Neural cell (in vitro differentiated cells): ENCODE measurements around the gene DNAJC11. TPM values are rescaled to one million over a fixed set of nuclear protein-coding genes. Genes with fewer than 3 reads are reported as not detected.
"Not testable (repeated sequence)": the region's sequence is repeated elsewhere in the genome, so short reads cannot be mapped to it uniquely, and the experiment has no call there.

Experiments
- H2AFZ ChIP-seq: fragments of 200-600, 300-800 bp; sonication (generic), shearing (Covaris generic); 2 replicates; pipeline ENCODE4 v1.6.0; 2014; ENCODE audit warnings: low read depth, mild to moderate bottlenecking, antibody characterized with exemption, low read length, moderate library complexity
- H3F3A ChIP-seq: fragments of 200-600 bp; shearing (Covaris generic); 2 replicates; pipeline ENCODE4 v1.6.1; 2016; ENCODE audit warnings: mild to moderate bottlenecking, moderate library complexity, mixed read lengths, antibody characterized with exemption, low read length; ENCODE audit not compliant: insufficient read depth, poor library complexity, severe bottlenecking
- H3K27ac ChIP-seq: fragments of 200-600, 300-800 bp; sonication (generic), shearing (Covaris generic); 2 replicates; pipeline ENCODE4 v1.5.1; 2014; ENCODE audit warnings: mild to moderate bottlenecking, low read length, moderate library complexity
- H3K27me3 ChIP-seq: fragments of 300-800, 200-600 bp; sonication (generic), shearing (Covaris generic); 2 replicates; pipeline ENCODE4 v1.6.0; 2014; ENCODE audit warnings: mild to moderate bottlenecking, low read depth, low read length, moderate library complexity; ENCODE audit not compliant: insufficient read depth
- H3K36me3 ChIP-seq: fragments of 300-800, 200-600 bp; sonication (generic), shearing (Covaris generic); 2 replicates; pipeline ENCODE4 v1.5.1; 2014; ENCODE audit warnings: mild to moderate bottlenecking, antibody characterized with exemption, low read length, moderate library complexity; ENCODE audit not compliant: insufficient read depth
- H3K4me2 ChIP-seq: fragments of 300-800, 200-600 bp; sonication (generic), shearing (Covaris generic); 2 replicates; pipeline ENCODE4 v1.6.0; 2014; ENCODE audit warnings: mild to moderate bottlenecking, low read length
- H3K4me3 ChIP-seq: fragments of 300-800, 200-600 bp; sonication (generic), shearing (Covaris generic); 2 replicates; pipeline ENCODE4 v1.5.1; 2014; ENCODE audit warnings: mild to moderate bottlenecking, low read length, moderate library complexity
- H3K79me2 ChIP-seq: fragments of 200-600 bp; shearing (Covaris generic); replicated peaks from 2 replicates; pipeline ENCODE4 v1.6.0; 2014; ENCODE audit warnings: mild to moderate bottlenecking, low read length, moderate library complexity; ENCODE audit not compliant: insufficient read depth
- H3K9ac ChIP-seq: fragments of 300-800, 200-600 bp; sonication (generic), shearing (Covaris generic); 2 replicates; pipeline ENCODE4 v1.6.1; 2016; ENCODE audit warnings: mild to moderate bottlenecking, low read length, mixed read lengths
- H3K9me2 ChIP-seq: fragments of 200-600 bp; shearing (Covaris generic); 2 replicates; pipeline ENCODE4 v1.6.1; 2016; ENCODE audit warnings: mild to moderate bottlenecking, low read length, mixed read lengths; ENCODE audit not compliant: insufficient read depth
- H3K9me3 ChIP-seq: fragments of 200-600, 300-800 bp; sonication (generic), shearing (Covaris generic); 2 replicates; pipeline ENCODE4 v1.6.1; 2016; ENCODE audit warnings: mild to moderate bottlenecking, mixed run types, low read length, moderate library complexity, mixed read lengths
- H4K20me1 ChIP-seq: fragments of 200-600 bp; shearing (Covaris generic); 2 replicates; pipeline ENCODE4 v1.6.1; 2016; ENCODE audit warnings: mild to moderate bottlenecking, mixed run types; ENCODE audit not compliant: insufficient read depth
- EP300 ChIP-seq: fragments of 450-650 bp; conservative IDR thresholded peaks from 2 replicates; pipeline ENCODE4 v1.6.1; 2014; ENCODE audit warnings: antibody characterized with exemption, mild to moderate bottlenecking, moderate library complexity; ENCODE audit not compliant: poor library complexity, severe bottlenecking
- EZH2 ChIP-seq: fragments of 200-600, 300-800 bp; shearing (Covaris generic), sonication (generic); IDR thresholded peaks from 2 replicates; pipeline ENCODE4 v1.6.1; 2014; ENCODE audit warnings: antibody characterized with exemption, low read length, borderline replicate concordance, mild to moderate bottlenecking; ENCODE audit not compliant: insufficient read depth, poor library complexity, severe bottlenecking
- MXI1 ChIP-seq: fragments of 450-650 bp; conservative IDR thresholded peaks from 2 replicates; pipeline ENCODE4 v1.6.1; 2014; ENCODE audit warnings: antibody characterized with exemption, mild to moderate bottlenecking; ENCODE audit not compliant: poor library complexity, severe bottlenecking
- POLR2AphosphoS5 ChIP-seq: IDR thresholded peaks from 2 replicates; pipeline ENCODE4 v1.6.1; 2012
- RAD21 ChIP-seq: fragments of 450-650 bp; conservative IDR thresholded peaks from 2 replicates; pipeline ENCODE4 v1.6.1; 2014; ENCODE audit warnings: antibody characterized with exemption, mild to moderate bottlenecking, moderate library complexity
- SMC3 ChIP-seq: fragments of 450-650 bp; conservative IDR thresholded peaks from 2 replicates; pipeline ENCODE4 v1.6.1; 2014; ENCODE audit warnings: antibody characterized with exemption, mild to moderate bottlenecking, moderate library complexity; ENCODE audit not compliant: poor library complexity
- TAF1 ChIP-seq: IDR thresholded peaks from 2 replicates; pipeline ENCODE4 v1.6.1; 2012; ENCODE audit warnings: low read depth
- polyA plus RNA-seq: library from polyadenylated mRNA; depleted of rRNA; stranded (reverse); fragments of >200 nt; gene quantifications from 2 replicates; pipeline ENCODE4 v1.2.3, GENCODE V29; 2014
- TF ChIP-seq, protein P1 (sequence below): fragments of 450-650 bp; IDR thresholded peaks from 2 replicates; pipeline ENCODE4 v1.5.1; 2014; ENCODE audit warnings: antibody characterized with exemption, mild to moderate bottlenecking, moderate library complexity; ENCODE audit not compliant: poor library complexity, severe bottlenecking
- TF ChIP-seq, protein P2 (sequence below): IDR thresholded peaks from 2 replicates; pipeline ENCODE4 v1.6.1; 2012; ENCODE audit warnings: borderline replicate concordance

The DNAJC11 gene
- polyA plus RNA-seq, 1 donor from 2014 or later = 28.6 TPM

DNA sequence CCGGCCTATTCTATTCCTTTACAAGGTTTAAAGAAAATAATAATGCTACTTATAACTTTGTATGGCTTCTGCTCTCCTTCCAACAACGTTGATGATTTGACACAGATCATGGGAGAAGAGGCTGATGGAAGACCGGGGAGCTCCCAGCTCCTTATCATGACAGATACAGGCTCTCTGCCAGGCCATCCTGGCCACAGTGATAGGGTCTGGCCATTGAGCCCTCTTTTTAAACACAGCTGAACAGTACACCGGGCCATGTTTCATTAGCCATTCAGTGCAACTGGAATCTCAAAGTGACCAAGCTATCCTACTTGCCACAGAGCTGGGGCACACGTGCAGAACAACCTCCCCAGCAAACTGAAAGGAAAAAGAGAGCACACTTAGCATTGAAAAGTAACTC, 34.9 kb downstream of the DNAJC11 start:
- Histone ChIP-seq H3K27ac (no peak overlapping the region), H3K9me3 (no peaks in the 10 kb centered on the region), H3K27me3 (no peaks in the 10 kb centered on the region), H4K20me1 (no peaks in the 10 kb centered on the region), H3K4me3 (no peak overlapping the region), H2AFZ (no peak overlapping the region), H3K79me2 (no peaks in the 10 kb centered on the region), H3F3A (no peaks in the 10 kb centered on the region), H3K9ac (no peak overlapping the region), H3K9me2 (no peaks in the 10 kb centered on the region), H3K36me3 (no peaks in the 10 kb centered on the region), H3K4me2 (no peak overlapping the region)
- TF ChIP-seq RAD21 (no peak), EZH2 (no peak), MXI1 (no peak), TAF1 (no peak), EP300 (no peak), POLR2AphosphoS5 (no peak), SMC3 (no peak)
- TF ChIP-seq, protein P1, sequence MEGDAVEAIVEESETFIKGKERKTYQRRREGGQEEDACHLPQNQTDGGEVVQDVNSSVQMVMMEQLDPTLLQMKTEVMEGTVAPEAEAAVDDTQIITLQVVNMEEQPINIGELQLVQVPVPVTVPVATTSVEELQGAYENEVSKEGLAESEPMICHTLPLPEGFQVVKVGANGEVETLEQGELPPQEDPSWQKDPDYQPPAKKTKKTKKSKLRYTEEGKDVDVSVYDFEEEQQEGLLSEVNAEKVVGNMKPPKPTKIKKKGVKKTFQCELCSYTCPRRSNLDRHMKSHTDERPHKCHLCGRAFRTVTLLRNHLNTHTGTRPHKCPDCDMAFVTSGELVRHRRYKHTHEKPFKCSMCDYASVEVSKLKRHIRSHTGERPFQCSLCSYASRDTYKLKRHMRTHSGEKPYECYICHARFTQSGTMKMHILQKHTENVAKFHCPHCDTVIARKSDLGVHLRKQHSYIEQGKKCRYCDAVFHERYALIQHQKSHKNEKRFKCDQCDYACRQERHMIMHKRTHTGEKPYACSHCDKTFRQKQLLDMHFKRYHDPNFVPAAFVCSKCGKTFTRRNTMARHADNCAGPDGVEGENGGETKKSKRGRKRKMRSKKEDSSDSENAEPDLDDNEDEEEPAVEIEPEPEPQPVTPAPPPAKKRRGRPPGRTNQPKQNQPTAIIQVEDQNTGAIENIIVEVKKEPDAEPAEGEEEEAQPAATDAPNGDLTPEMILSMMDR = no peak
- TF ChIP-seq, protein P2, sequence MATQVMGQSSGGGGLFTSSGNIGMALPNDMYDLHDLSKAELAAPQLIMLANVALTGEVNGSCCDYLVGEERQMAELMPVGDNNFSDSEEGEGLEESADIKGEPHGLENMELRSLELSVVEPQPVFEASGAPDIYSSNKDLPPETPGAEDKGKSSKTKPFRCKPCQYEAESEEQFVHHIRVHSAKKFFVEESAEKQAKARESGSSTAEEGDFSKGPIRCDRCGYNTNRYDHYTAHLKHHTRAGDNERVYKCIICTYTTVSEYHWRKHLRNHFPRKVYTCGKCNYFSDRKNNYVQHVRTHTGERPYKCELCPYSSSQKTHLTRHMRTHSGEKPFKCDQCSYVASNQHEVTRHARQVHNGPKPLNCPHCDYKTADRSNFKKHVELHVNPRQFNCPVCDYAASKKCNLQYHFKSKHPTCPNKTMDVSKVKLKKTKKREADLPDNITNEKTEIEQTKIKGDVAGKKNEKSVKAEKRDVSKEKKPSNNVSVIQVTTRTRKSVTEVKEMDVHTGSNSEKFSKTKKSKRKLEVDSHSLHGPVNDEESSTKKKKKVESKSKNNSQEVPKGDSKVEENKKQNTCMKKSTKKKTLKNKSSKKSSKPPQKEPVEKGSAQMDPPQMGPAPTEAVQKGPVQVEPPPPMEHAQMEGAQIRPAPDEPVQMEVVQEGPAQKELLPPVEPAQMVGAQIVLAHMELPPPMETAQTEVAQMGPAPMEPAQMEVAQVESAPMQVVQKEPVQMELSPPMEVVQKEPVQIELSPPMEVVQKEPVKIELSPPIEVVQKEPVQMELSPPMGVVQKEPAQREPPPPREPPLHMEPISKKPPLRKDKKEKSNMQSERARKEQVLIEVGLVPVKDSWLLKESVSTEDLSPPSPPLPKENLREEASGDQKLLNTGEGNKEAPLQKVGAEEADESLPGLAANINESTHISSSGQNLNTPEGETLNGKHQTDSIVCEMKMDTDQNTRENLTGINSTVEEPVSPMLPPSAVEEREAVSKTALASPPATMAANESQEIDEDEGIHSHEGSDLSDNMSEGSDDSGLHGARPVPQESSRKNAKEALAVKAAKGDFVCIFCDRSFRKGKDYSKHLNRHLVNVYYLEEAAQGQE = no peak

DNA sequence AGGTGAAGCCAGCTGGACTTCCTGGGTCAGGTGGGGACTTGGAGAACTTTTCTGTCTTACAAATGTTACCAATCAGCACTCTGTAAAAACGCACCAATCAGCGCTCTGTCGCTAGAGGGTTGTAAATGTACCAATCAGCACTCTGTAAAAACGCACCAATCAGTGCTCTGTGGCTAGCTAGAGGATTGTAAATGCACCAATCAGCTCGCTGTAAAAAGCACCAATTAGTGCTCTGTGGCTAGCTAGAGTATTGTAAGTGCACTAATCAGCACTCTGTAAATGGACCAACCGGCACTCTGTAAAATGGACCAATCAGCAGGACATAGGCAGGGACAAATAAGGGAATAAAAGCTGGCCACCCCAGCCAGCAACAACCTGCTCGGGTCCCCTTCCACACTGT, 39.1 kb downstream of the DNAJC11 start:
- H3K27ac ChIP-seq, H2AFZ ChIP-seq, H3K4me2 ChIP-seq, H3K9ac ChIP-seq, H3K4me3 ChIP-seq, H3K9me2 ChIP-seq, H3K9me3 ChIP-seq, H4K20me1 ChIP-seq, H3K36me3 ChIP-seq, H3K79me2 ChIP-seq, H3K27me3 ChIP-seq, H3F3A ChIP-seq: not testable (repeated sequence)

DNA sequence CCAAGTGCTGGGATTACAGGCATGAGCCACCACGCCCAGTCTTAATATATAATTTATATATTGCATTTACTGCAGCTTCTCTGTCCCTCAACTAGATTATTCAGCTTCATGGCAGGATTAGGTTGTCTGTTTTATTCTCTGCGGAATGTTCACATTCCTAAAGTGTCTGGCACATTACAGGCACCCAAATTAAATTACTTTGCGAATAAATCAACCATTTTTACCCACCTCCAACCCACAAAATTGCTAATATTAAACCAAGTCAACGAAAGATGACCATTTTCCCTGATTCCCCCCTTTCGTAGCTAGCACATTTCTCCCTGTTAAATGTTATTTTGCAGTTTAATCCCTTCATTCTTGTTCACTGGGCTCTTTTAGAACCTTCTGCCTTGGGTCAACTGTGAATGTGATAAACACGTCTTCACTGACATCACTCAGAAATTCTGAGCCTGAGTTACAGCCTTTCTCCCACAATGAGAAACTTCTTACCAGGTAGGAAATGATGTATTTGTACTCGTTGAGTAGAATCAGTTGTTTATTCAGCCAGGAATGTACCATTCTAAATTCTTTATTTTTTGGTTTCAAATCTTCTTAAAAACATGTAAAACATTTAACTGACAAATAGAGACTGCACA, 41.1 kb downstream of the DNAJC11 start:
- H3K9me2 ChIP-seq = no peaks in the 10 kb centered on the region
- no peaks in the 10 kb centered on the region for H4K20me1 ChIP-seq
- no peaks in the 10 kb centered on the region for H3K9me3 ChIP-seq
- H3K27me3 ChIP-seq = no peaks in the 10 kb centered on the region
- H3K79me2 ChIP-seq = no peaks in the 10 kb centered on the region
- H2AFZ ChIP-seq = no peak overlapping the region
- no peak overlapping the region for H3K4me3 ChIP-seq
- no peak overlapping the region for H3K9ac ChIP-seq
- H3F3A ChIP-seq = no peaks in the 10 kb centered on the region
- H3K36me3 ChIP-seq = no peaks in the 10 kb centered on the region
- TF ChIP-seq TAF1 (no peak), MXI1 (no peak), RAD21 (no peak), POLR2AphosphoS5 (no peak), EP300 (no peak), SMC3 (no peak), EZH2 (no peak)
- TF ChIP-seq, protein P1 = no peak
- TF ChIP-seq, protein P2 = no peak
- H3K4me2 ChIP-seq = no peak overlapping the region
- no peak overlapping the region for H3K27ac ChIP-seq
